KMS-11 (cell line): ENCODE data around the gene NAGLU.

Experiments used
- H2AFZ ChIP-seq: fragments of 200-600 bp; sonication (generic); 2 replicates; pipeline ENCODE4 v1.6.1; 2016; ENCODE audit warnings: antibody characterized with exemption, mixed run types, low read depth
- H3K27ac ChIP-seq: fragments of 200-600 bp; sonication (generic); 2 replicates; pipeline ENCODE4 v1.6.1; 2016; ENCODE audit warnings: mild to moderate bottlenecking, mixed run types
- H3K27me3 ChIP-seq: fragments of 200-600 bp; sonication (generic); 2 replicates; pipeline ENCODE4 v1.6.1; 2017; ENCODE audit warnings: mild to moderate bottlenecking, low read depth, mixed run types, moderate library complexity; ENCODE audit not compliant: insufficient read depth
- H3K36me3 ChIP-seq: fragments of 200-600 bp; sonication (generic); 2 replicates; pipeline ENCODE4 v1.6.1; 2017; ENCODE audit warnings: mild to moderate bottlenecking, mixed run types; ENCODE audit not compliant: insufficient read depth
- H3K4me1 ChIP-seq: fragments of 200-600 bp; sonication (generic); 2 replicates; pipeline ENCODE4 v1.6.1; 2016; ENCODE audit warnings: mild to moderate bottlenecking, low read depth, mixed run types; ENCODE audit not compliant: poor library complexity, severe bottlenecking
- H3K4me2 ChIP-seq: fragments of 200-600 bp; sonication (generic); 2 replicates; pipeline ENCODE4 v1.7.0; 2016; ENCODE audit warnings: mild to moderate bottlenecking, mixed run types
- H3K4me3 ChIP-seq: fragments of 200-600 bp; sonication (generic); IDR thresholded peaks from 2 replicates; pipeline ENCODE4 v1.6.1; 2017; ENCODE audit warnings: low read depth, low read length, mixed read lengths; ENCODE audit not compliant: insufficient read depth
- H3K79me2 ChIP-seq: fragments of 200-600 bp; sonication (generic); 2 replicates; pipeline ENCODE4 v1.6.1; 2016; ENCODE audit warnings: low read depth, mixed run types; ENCODE audit not compliant: insufficient read depth
- H3K9ac ChIP-seq: fragments of 200-600 bp; sonication (generic); 2 replicates; pipeline ENCODE4 v1.6.1; 2016; ENCODE audit warnings: mild to moderate bottlenecking, mixed run types
- H4K20me1 ChIP-seq: fragments of 200-600 bp; sonication (generic); 2 replicates; pipeline ENCODE4 v1.6.1; 2016; ENCODE audit warnings: mild to moderate bottlenecking, mixed run types; ENCODE audit not compliant: insufficient read depth
- TF ChIP-seq, protein P1 (sequence below): fragments of 200-600 bp; sonication (generic); conservative IDR thresholded peaks from 2 replicates; pipeline ENCODE4 v1.6.1; 2017; ENCODE audit warnings: low read depth, mild to moderate bottlenecking, antibody characterized with exemption, low read length, moderate library complexity, mixed read lengths

Gene NAGLU

DNA sequence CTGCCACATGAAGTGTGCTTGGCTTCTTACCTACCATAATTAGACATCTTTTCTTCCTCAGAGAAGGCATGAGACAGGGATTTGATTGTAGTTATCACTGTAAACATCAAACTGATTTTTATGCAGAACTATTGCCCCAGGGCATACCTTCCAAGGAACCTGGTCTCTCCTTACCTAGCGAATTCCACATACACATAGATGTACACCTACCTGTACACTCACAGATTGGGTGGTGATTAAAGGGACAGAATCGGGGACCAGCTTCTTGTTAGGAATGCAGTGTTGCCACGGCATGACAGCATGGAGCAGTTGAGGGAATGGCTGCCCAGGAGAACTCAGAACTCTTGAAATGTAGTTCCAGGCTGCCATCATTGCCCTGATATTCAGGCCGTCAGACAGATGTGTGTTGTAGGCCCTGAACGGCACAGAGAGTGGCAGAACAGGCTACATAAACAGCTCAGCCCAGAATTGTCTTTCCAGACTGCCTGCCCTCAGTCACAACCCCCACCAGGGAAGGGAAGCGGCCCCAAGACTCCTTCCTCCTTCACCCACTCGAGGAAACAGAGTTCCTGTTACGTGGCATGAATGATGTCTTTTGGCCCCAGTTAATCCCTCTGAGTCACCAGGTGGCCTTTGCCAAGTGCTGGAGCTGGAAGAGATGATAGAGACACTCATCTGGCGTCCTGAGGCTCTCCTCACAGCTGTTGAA is 17.8 kb upstream of the NAGLU start:
- no peaks in the 10 kb centered on the region for H3K27me3 ChIP-seq
- H3K79me2 ChIP-seq, result no peaks in the 10 kb centered on the region
- no peak overlapping the region for H2AFZ ChIP-seq
- H3K4me1 ChIP-seq, result peaks cover 20% of the 10 kb centered on the region
- H3K9ac ChIP-seq, result no peak overlapping the region
- H3K27ac ChIP-seq, result no peak overlapping the region
- no peak overlapping the region for H3K4me3 ChIP-seq
- H3K36me3 ChIP-seq, result no peaks in the 10 kb centered on the region
- no peak overlapping the region for H3K4me2 ChIP-seq
- TF ChIP-seq, protein P1, sequence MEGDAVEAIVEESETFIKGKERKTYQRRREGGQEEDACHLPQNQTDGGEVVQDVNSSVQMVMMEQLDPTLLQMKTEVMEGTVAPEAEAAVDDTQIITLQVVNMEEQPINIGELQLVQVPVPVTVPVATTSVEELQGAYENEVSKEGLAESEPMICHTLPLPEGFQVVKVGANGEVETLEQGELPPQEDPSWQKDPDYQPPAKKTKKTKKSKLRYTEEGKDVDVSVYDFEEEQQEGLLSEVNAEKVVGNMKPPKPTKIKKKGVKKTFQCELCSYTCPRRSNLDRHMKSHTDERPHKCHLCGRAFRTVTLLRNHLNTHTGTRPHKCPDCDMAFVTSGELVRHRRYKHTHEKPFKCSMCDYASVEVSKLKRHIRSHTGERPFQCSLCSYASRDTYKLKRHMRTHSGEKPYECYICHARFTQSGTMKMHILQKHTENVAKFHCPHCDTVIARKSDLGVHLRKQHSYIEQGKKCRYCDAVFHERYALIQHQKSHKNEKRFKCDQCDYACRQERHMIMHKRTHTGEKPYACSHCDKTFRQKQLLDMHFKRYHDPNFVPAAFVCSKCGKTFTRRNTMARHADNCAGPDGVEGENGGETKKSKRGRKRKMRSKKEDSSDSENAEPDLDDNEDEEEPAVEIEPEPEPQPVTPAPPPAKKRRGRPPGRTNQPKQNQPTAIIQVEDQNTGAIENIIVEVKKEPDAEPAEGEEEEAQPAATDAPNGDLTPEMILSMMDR, result no peak
- H4K20me1 ChIP-seq, result no peaks in the 10 kb centered on the region

DNA sequence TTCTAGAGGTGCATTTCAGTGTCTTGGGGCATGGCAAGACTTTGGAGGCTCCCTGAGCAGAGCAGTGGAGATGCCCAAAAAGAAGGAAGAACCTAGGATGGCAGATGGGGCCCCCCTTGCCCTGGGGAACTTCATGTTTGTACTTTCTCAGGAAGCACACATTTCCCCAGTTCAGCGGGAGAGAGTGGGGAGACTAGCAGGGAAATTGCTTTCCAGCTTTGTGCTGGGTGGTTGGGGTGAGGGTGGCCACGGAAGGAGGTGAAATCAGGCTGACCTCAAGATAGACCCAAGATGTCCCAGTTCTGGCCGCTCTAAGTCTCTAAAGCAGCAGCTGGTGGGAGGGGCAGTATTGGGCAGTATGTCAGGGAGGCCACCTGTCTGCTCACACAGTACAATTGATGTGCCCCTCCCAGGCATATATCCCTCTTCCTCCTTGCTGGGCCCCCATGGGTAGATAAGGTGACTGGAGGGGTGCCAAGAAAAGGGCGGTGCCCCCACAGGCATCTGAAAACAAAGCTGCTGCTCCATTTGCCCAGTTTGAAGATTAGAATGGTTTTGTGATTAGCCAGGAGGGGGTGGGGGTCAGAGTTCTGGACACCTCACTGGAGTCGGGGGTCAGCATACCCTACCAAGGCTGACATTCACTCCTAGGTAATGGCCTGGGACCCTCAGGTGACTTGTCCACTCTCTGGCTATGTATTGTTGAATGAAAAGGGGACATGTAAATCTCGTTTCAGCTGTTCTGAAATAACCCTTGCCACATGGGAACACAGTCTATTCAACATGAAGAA is 17.1 kb upstream of the NAGLU start:
- H3K4me3 ChIP-seq, result no peak overlapping the region
- no peaks in the 10 kb centered on the region for H3K79me2 ChIP-seq
- no peak overlapping the region; the same call in 1 of the 2 replicates for H3K4me2 ChIP-seq
- H2AFZ ChIP-seq, result no peak overlapping the region
- no peak overlapping the region for H3K9ac ChIP-seq
- H3K36me3 ChIP-seq, result no peaks in the 10 kb centered on the region
- H3K4me1 ChIP-seq, result peaks cover 21% of the 10 kb centered on the region
- H4K20me1 ChIP-seq, result no peaks in the 10 kb centered on the region
- no peaks in the 10 kb centered on the region for H3K27me3 ChIP-seq
- TF ChIP-seq, protein P1, result no peak
- no peak overlapping the region for H3K27ac ChIP-seq

DNA sequence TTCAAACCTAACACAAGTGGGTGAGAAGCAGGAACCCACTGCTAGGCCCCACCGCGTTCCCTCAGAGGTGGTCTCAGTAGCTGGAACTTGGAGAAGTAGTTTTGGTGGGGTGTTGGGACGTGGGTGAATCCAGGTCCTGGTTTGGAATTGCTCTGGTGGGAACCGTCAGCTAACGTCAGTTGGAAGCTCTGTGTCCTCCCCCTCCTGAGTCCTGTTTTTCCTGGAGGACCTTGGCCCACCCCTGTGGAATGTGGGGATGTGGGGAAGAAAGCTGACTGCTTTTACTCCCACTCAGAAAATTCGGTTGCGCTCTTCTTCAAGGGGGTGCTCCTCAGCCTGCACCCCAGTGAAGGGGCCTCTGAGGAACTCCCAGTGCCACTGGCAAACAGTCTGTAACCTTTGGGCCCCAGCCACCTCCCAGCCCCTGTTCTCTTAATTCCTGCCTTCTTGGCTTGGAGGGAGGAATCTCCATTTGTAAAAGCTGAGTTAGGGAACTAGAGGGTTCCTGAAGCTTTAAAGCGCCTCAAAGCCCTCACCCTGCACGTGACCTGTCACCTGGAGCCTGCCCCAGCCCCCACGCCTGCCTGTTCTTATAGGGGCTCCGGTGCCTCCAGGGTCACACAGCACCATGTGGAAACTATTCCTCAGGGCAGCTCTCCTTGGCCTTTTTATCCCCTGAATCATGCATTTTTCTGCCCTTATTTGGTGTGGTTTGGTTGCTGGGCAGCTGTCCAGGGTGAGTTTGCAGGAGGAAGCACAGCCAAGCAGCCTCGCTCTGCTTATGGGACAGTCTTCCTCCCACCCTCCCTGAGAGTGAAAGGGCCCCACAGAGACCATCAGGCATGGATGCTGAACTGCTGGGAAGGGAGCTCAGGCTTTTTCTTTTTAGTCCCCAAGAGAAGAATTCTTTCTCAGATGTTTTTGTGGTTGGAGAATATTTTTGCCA is 16.2 kb upstream of the NAGLU start:
- Histone ChIP-seq H3K79me2 (no peaks in the 10 kb centered on the region), H3K36me3 (no peaks in the 10 kb centered on the region), H3K27me3 (no peaks in the 10 kb centered on the region), H3K4me3 (no peak overlapping the region), H4K20me1 (no peaks in the 10 kb centered on the region), H3K4me2 (no peak overlapping the region), H3K9ac (no peak overlapping the region), H2AFZ (no peak overlapping the region), H3K4me1 (peaks cover 24% of the 10 kb centered on the region), H3K27ac (no peak overlapping the region)
- TF ChIP-seq, protein P1, result no peak

DNA sequence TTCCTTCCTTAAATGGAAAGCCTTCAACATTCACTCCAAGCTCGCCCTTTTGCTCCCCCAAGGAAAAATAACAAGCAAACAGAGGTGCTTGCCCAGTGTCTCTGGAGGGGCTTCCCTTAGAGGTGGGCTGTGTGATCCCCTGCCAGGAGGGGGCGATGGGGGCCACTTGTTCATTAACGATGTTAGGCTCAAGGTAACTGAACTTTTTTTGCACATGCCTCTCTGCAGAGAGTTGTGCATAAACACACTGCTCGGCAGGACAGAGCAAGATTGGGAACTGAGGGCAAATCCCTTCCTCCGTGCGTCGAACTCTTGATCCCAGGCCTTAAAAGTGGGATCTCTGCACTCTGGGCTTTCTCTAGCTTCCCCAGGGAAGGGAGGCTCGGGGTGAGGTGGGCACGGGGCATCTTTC is 15.5 kb upstream of the NAGLU start:
- Histone ChIP-seq H3K27me3 (no peaks in the 10 kb centered on the region), H3K27ac (no peak overlapping the region), H3K9ac (no peak overlapping the region), H3K79me2 (no peaks in the 10 kb centered on the region), H4K20me1 (no peaks in the 10 kb centered on the region), H2AFZ (no peak overlapping the region), H3K4me1 (peaks cover 24% of the 10 kb centered on the region), H3K4me2 (no peak overlapping the region), H3K4me3 (no peak overlapping the region), H3K36me3 (no peaks in the 10 kb centered on the region)
- TF ChIP-seq, protein P1, result peak; percentile 48; the same call in 1 of the 2 replicates
